PC-3 (cell line): ENCODE results near the gene CBX1. TPM values are rescaled to one million over a fixed set of nuclear protein-coding genes. Genes with fewer than 3 reads are reported as not detected.

Experiments
- ATAC-seq: fragments of 200-7000 bp; cut with Tn5 transposase; 2 replicates; pipeline ENCODE4 v1.9.1; 2020; ENCODE audit warnings: mild to moderate bottlenecking, moderate library complexity
- BruUV-seq: library from RNA; stranded (reverse); fragments of 400-500 nt; replicated peaks from 2 replicates; lab custom pipeline; 2021; lab: Mats Ljungman, UMichigan
- CTCF ChIA-PET: fragments of 300-600 bp; sonication (Branson Sonifier 250); formaldehyde crosslinking; loops from one replicate; lab custom pipeline; 2022; ENCODE audit warnings: antibody characterized with exemption; lab: Charles Lee
- POLR2A ChIA-PET: fragments of 300-600 bp; sonication (Branson Sonifier 250); formaldehyde crosslinking; loops from one replicate; lab custom pipeline; 2022; ENCODE audit warnings: antibody characterized with exemption; ENCODE audit not compliant: unreplicated experiment; lab: Charles Lee
- DNase-seq: peaks from one replicate; pipeline ENCODE4 v3.0.0-alpha.2; 2015
- H2AFZ ChIP-seq: fragments of 300-600 bp; sonication (generic); 2 replicates; pipeline ENCODE4 v1.6.0; 2016; ENCODE audit warnings: antibody characterized with exemption, low read length
- H3F3A ChIP-seq: fragments of 300-600 bp; sonication (generic); one replicate; pipeline ENCODE4 v1.6.0; 2017; ENCODE audit warnings: antibody characterized with exemption, low read length, control low read depth, mild to moderate bottlenecking; ENCODE audit not compliant: unreplicated experiment
- H3K27ac ChIP-seq: fragments of 300-600 bp; sonication (generic); 2 replicates; pipeline ENCODE4 v1.5.1; 2016; ENCODE audit warnings: mild to moderate bottlenecking, low read length
- H3K27me3 ChIP-seq: fragments of 300-600 bp; sonication (generic); 2 replicates; pipeline ENCODE4 v1.6.1; 2016; ENCODE audit warnings: low read length, mixed read lengths
- H3K36me3 ChIP-seq: fragments of 300-600 bp; sonication (generic); 2 replicates; pipeline ENCODE4 v1.6.1; 2016; ENCODE audit warnings: low read depth, mixed run types, low read length, mixed read lengths
- H3K4me1 ChIP-seq: fragments of 300-600 bp; sonication (generic); 2 replicates; pipeline ENCODE4 v1.5.1; 2016; ENCODE audit warnings: low read length; ENCODE audit not compliant: insufficient read depth
- H3K4me2 ChIP-seq: fragments of 300-600 bp; sonication (generic); 2 replicates; pipeline ENCODE4 v1.6.0; 2016; ENCODE audit warnings: low read length
- H3K4me3 ChIP-seq: fragments of 300-600 bp; sonication (generic); 2 replicates; pipeline ENCODE4 v1.5.1; 2016; ENCODE audit warnings: mild to moderate bottlenecking, low read length, mixed read lengths
- H3K79me2 ChIP-seq: fragments of 300-600 bp; sonication (generic); 2 replicates; pipeline ENCODE4 v1.6.1; 2017; ENCODE audit warnings: low read length, mixed read lengths
- H3K9ac ChIP-seq: fragments of 300-600 bp; sonication (generic); 2 replicates; pipeline ENCODE4 v1.6.0; 2016; ENCODE audit warnings: mild to moderate bottlenecking, low read length
- H3K9me2 ChIP-seq: fragments of 300-600 bp; sonication (generic); replicated peaks from 2 replicates; pipeline ENCODE4 v1.6.1; 2016; ENCODE audit warnings: mixed run types, low read length, mixed read lengths
- H3K9me3 ChIP-seq: fragments of 300-600 bp; sonication (generic); 2 replicates; pipeline ENCODE4 v1.6.1; 2016; ENCODE audit warnings: low read length, mixed read lengths
- H4K20me1 ChIP-seq: fragments of 300-600 bp; sonication (generic); 2 replicates; pipeline ENCODE4 v1.6.1; 2016; ENCODE audit warnings: low read length, mixed read lengths
- EZH2 ChIP-seq: fragments of 300-600 bp; sonication (generic); IDR thresholded peaks from one replicate; pipeline ENCODE4 v1.6.1; 2017; ENCODE audit warnings: antibody characterized with exemption, mild to moderate bottlenecking, low read length; ENCODE audit not compliant: unreplicated experiment
- EZH2phosphoT487 ChIP-seq: fragments of 300-600 bp; sonication (generic); IDR thresholded peaks from 2 replicates; pipeline ENCODE4 v1.6.1; 2018; ENCODE audit warnings: mild to moderate bottlenecking, antibody characterized with exemption, low read length, borderline replicate concordance
- intact Hi-C: fragments of 100-400 bp; cut with micrococcal nuclease; formaldehyde crosslinking; loops from 2 replicates; pipeline ENCODE4 v1.9.0; 2023
- total RNA-seq: library from RNA; depleted of rRNA; stranded (reverse); fragments of >200 nt; gene quantifications from 2 replicates; pipeline ENCODE4 v1.2.3, GENCODE V29; 2014
- TF ChIP-seq, protein P1 (sequence below): fragments of 300-600 bp; sonication (generic); conservative IDR thresholded peaks from 2 replicates; pipeline ENCODE4 v1.5.1; 2017; ENCODE audit warnings: antibody characterized with exemption, low read depth, mild to moderate bottlenecking, low read length

Gene CBX1
- total RNA-seq, 1 experiment from 2014 or later: 119 TPM

DNA sequence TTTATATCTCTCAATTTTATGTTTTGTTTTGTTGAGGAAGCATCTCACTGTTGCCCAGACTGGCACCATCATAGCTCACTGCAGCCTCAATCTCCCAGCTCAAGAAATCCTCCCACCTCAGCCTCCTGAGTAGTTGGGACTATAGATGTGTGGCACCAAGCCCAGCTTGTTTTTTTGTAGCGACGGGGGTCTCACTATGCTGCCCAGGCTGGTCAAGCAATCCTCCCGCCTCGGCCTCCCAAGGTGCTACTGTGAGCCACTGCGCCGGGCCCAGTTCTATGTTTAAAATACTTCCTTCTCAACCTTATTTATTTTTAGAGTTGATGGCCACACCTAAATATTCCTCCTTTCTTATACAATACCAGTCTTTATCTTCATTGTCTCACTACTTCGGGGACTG, 55.0 kb downstream of the CBX1 start:
- ATAC-seq: no peak
- H3K4me3 ChIP-seq: no peak overlapping the region
- no TSS peak for BruUV-seq
- POLR2A ChIA-PET: interaction anchor here (0.6 kb wide), 1 partner anchor 21 kb away, joined by 3 read pairs; no protein-coding TSS in a partner anchor
- no peak overlapping the region for H3K9ac ChIP-seq
- H3K9me3 ChIP-seq: no peaks in the 10 kb centered on the region
- no peaks in the 10 kb centered on the region for H3K27me3 ChIP-seq
- TF ChIP-seq, protein P1, sequence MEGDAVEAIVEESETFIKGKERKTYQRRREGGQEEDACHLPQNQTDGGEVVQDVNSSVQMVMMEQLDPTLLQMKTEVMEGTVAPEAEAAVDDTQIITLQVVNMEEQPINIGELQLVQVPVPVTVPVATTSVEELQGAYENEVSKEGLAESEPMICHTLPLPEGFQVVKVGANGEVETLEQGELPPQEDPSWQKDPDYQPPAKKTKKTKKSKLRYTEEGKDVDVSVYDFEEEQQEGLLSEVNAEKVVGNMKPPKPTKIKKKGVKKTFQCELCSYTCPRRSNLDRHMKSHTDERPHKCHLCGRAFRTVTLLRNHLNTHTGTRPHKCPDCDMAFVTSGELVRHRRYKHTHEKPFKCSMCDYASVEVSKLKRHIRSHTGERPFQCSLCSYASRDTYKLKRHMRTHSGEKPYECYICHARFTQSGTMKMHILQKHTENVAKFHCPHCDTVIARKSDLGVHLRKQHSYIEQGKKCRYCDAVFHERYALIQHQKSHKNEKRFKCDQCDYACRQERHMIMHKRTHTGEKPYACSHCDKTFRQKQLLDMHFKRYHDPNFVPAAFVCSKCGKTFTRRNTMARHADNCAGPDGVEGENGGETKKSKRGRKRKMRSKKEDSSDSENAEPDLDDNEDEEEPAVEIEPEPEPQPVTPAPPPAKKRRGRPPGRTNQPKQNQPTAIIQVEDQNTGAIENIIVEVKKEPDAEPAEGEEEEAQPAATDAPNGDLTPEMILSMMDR: no peak
- TF ChIP-seq EZH2phosphoT487 (no peak), EZH2 (no peak)
- intact Hi-C loops: no loop called here
- CTCF ChIA-PET: interaction anchor here (0.6 to 0.9 kb wide), 2 partner anchors 20 to 87 kb away, joined by 4 to 7 read pairs; no protein-coding TSS in a partner anchor
- no peak overlapping the region for H2AFZ ChIP-seq
- H4K20me1 ChIP-seq: peaks cover 9% of the 10 kb centered on the region; the same call in 1 of the 2 replicates
- H3K27ac ChIP-seq: no peak overlapping the region
- H3K36me3 ChIP-seq: peaks cover 9% of the 10 kb centered on the region
- H3K9me2 ChIP-seq: no peaks in the 10 kb centered on the region
- H3K4me2 ChIP-seq: peak overlapping the region; percentile 5; the same call in 1 of the 2 replicates
- H3F3A ChIP-seq: no peaks in the 10 kb centered on the region
- H3K4me1 ChIP-seq: peaks cover 44% of the 10 kb centered on the region
- H3K79me2 ChIP-seq: peaks cover 36% of the 10 kb centered on the region
- no peak for DNase-seq

DNA sequence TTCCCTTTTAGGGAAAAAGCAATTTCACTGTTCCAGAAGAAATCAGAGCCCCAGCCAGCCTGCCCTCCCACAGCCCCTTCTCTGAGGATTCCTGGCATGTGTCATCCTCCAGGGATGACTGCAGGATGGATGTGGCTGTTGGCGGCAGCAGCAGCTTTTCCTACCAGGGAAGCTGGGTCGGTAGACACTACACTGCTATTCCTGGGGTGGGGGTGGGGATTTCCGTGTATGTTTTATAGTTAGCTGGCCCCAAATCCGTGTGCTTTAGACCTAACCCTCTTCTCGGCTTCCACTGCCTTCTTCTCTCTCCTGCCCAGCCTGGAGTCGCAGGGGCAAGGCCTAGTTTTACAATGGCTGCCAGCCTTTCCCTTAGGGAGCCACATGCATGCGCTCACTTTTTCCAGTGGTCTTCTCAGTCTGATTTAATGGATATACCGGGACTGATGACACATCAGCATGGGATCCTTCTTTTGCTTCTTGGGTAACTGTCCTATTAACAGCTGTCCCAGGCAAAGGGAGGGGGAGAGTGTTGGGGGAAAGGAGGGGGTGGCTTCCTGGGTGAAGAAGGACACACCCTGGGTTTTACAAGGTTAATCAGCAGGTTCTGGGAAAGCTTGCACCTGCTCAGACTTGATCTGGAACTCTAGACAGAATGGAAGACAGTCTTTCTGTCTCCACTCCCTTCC, 55.8 kb downstream of the CBX1 start:
- Histone ChIP-seq H3K27me3 (no peaks in the 10 kb centered on the region), H3K9me2 (no peaks in the 10 kb centered on the region), H2AFZ (no peak overlapping the region), H3K27ac (no peak overlapping the region), H3K4me2 (no peak overlapping the region), H3K79me2 (peaks cover 27% of the 10 kb centered on the region), H3K9ac (no peak overlapping the region), H3K36me3 (peaks cover under 1% of the 10 kb centered on the region; the same call in 1 of the 2 replicates), H4K20me1 (peaks cover 2% of the 10 kb centered on the region; the same call in 1 of the 2 replicates), H3K4me1 (peaks cover 35% of the 10 kb centered on the region), H3K4me3 (no peak overlapping the region), H3F3A (no peaks in the 10 kb centered on the region), H3K9me3 (no peaks in the 10 kb centered on the region)
- intact Hi-C loops: no loop called here
- ATAC-seq (no peak), DNase-seq (peak; percentile 51)
- no peak for TF ChIP-seq EZH2
- TF ChIP-seq, protein P1: no peak
- TF ChIP-seq EZH2phosphoT487: no peak
- ChIA-PET CTCF (interaction anchor here (0.6 to 0.9 kb wide), 2 partner anchors 19 to 88 kb away, joined by 4 to 7 read pairs; no protein-coding TSS in a partner anchor), POLR2A (interaction anchor here (0.6 kb wide), 1 partner anchor 20 kb away, joined by 3 read pairs; no protein-coding TSS in a partner anchor)
- BruUV-seq: no TSS peak

DNA sequence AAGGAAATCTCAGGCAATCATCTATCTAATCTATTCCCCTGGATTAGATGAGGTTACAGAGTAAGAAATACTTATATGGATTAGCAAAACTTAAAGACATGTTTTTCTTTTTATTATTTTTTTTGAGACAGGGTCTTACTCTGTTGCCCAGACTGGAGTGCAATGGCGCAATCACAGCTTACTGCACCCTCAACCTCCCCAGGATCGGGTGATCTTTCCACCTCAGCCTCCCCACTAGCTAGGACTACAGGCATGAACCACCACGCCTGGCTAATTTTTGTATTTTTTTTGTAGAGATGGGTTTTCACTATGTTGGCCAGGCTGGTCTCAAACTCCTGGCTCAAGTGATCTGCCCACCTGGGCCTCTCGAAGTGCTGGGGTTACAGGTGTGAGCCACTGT, 56.4 kb downstream of the CBX1 start:
- ATAC-seq: no peak
- Histone ChIP-seq H3K4me1 (peaks cover 29% of the 10 kb centered on the region), H3K4me2 (no peak overlapping the region), H3F3A (no peaks in the 10 kb centered on the region), H3K9me3 (no peaks in the 10 kb centered on the region), H3K36me3 (no peaks in the 10 kb centered on the region), H3K9me2 (no peaks in the 10 kb centered on the region), H3K9ac (no peak overlapping the region), H2AFZ (no peak overlapping the region), H4K20me1 (no peaks in the 10 kb centered on the region), H3K27ac (no peak overlapping the region), H3K4me3 (no peak overlapping the region), H3K79me2 (peaks cover 21% of the 10 kb centered on the region), H3K27me3 (no peaks in the 10 kb centered on the region)
- TF ChIP-seq EZH2: no peak
- no peak for TF ChIP-seq EZH2phosphoT487
- TF ChIP-seq, protein P1: no peak
- ChIA-PET CTCF (interaction anchor here (0.7 kb wide), 1 partner anchor 215 kb away, joined by 19 read pairs; no protein-coding TSS in a partner anchor), POLR2A (no interaction called here)
- intact Hi-C loops: no loop called here
- DNase-seq: no peak
- no TSS peak for BruUV-seq
